HG03103 (cell line): Measurements from ENCODE around the gene SDHAF2.
"Not testable (repeated sequence)": the region's sequence is repeated elsewhere in the genome, so short reads cannot be mapped to it uniquely, and the experiment has no call there.

Source experiments
- ATAC-seq: cut with Tn5 transposase; IDR thresholded peaks from one replicate; pipeline ENCODE4 v1.9.1; 2021; ENCODE audit warnings: low read depth; ENCODE audit not compliant: unreplicated experiment

Gene SDHAF2

DNA sequence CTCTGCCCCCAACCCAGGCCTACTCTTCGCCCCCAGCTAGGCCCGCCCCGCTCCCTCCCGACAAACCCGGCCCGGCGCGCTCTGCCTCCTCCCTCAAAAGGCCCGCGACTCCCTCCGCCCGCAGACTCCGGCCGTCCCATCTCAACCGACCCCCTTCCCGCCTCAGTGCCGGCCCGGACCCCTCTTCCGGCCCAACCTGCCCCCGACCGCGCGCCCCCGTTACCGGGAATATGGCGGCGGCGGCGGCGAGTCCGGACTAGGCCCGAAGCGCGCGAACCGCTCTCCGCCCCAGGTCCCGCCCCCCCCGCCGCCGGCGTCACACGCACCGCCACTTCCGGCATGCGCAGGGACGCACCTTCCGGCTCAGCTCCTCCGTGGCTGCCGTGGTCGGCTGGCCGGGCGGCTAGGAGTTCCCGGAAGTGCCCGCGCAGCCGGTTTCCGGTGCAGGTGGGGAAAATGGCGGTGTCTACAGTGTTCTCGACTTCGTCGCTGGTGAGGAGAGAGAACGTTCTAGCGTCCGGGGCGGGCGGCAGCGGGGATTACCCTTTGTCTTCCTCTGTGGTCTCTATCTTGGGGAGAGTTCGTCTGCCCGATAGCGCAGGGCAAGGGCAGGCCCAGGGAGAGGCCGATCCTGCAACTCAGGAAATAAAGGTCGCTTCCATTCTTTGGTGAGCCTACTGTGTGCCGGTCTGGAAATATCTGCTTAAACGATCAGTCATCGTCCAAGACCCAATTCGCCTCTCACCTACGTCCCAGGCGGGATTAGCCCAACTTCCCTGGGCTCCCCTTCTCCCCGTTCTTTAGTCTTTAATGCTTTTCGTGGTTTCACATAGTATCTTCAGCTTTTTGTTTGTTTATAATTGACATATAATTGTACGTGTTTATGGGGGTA is at the start of gene SDHAF2, which contains the start of gene CPSF7:
Gene SDHAF2, plus strand, starts transcription at position 434 of the 892 bp plus-strand sequence. Its CDS starts 23 bp downstream, at position 457.
Gene CPSF7, minus strand, starts transcription at position 285 of the 892 bp plus-strand sequence. CDS start 740 bp downstream, outside the sequence.
- ATAC-seq = peak; percentile 88

DNA sequence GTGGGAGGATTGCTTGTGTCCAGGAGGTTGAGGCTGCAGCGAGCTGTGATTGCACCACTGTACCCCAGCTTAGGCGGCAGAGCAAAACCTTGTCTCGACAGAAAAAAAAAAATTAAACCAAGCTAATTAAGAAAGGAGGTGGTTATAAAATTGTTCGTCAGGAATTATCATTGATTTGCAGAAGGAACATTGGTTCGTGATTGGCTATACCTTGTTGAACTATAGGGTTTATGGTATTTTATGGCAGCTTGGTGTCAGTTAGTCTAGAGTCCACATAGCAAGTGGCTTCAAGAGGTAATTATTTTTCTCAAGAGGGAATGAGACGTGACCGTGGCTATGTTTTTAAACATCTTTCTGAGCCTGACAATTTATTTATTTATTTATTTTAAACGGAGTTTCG is 49.0 kb upstream of the SDHAF2 start:
- ATAC-seq = no peak

- not testable (repeated sequence) for ATAC-seq
Measured at GRCh38 chr11:61383859-61384258, 46.1 kb upstream of the SDHAF2 start.

- no peak for ATAC-seq
Measured at GRCh38 chr11:61384271-61385242, 45.4 kb upstream of the SDHAF2 start.

DNA sequence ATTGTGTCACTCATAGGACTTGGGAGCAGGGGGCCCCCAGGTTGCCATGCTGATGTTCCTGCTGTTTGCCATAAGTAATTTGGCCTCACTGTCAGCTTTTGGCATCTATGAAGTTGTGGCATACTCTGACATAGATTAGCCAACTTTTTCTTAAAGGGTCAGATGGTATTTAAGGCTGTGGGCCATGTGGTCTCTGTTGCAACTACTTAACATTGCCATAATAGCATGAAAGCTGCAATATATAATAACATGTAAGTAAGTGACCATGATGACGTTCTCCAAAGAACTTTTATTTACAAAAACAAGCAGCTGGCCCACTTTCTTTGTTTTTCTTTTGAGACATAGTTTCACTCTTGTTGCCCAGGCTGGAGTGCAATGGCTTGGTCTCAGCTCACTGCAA is 39.8 kb upstream of the SDHAF2 start:
- no peak for ATAC-seq

DNA sequence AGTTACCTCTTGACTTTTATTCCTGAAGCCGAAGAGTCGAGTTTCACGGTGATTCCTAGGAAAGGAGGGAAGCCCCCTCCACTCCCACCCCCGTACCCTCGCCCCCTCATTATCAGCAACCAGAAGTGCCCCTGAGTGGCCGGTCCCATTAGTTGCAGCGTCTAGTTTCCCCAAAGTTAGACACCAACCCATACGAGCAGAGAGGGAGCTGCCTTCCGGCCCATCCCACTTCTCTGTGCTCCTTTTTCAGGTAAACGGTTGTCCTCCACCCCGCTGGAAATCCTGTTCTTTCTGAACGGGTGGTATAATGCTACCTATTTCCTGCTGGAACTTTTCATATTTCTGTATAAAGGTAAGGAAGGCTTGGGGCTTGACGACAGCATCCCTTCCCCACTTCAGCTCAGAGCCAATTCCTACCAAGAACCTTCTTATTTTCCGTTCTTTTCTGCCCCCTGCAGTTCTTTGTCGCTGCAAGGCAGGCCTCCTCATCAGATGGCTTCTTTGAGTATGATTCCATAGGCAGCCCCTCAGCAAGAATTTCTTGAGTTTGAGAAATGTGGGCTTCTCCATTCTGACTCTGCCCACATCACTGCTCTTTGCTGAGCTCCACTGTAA is 36.8 kb upstream of the SDHAF2 start:
- ATAC-seq = no peak

- no peak for ATAC-seq
Measured at GRCh38 chr11:61401173-61401572, 28.8 kb upstream of the SDHAF2 start.

GRCh38 chr11:61401573-61401972 is 28.4 kb upstream of the SDHAF2 start:
- no peak for ATAC-seq

DNA sequence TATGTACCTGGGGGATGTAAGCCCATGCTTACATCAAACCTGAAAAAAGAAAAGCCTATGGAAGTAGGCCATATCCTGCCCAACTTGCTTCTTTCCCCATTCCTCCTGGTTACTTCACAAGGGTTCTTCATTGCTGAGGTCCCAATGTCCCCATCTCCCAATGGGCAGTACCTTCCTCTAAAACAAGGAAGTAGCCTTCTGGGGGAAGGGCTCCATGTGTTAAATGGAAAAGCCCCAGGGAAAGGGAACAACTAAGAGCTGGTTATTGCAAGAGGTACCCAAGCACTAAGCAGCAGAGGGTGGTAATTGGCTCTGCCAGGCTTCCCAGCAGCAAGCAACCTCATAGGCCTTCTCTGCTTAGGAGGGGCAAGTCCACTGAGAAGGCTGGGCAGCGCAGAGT is 26.3 kb upstream of the SDHAF2 start:
- no peak for ATAC-seq

DNA sequence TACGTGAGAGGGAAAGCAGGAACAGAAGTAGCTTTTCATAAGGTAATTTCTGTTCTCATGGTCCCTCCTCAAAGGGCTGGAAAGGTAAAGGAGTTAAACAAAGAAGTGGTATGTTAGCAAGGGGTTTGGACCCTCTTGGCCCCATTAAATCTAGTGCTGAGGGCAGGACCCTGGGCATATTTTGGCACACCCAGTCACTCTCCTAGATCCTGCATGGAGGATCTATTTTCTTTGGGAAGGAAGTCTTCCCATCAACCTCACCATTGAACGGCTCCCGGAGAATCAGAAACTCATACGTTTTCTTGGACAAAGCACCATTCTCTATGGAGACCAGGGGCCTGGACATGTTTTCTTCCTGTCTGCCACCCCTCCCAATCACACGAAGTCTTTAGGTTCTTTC is 25.8 kb upstream of the SDHAF2 start:
- no peak for ATAC-seq

GRCh38 chr11:61404641-61405040 is 25.3 kb upstream of the SDHAF2 start:
- no peak for ATAC-seq

- ATAC-seq = no peak
Measured at GRCh38 chr11:61406067-61406466, 23.9 kb upstream of the SDHAF2 start.

DNA sequence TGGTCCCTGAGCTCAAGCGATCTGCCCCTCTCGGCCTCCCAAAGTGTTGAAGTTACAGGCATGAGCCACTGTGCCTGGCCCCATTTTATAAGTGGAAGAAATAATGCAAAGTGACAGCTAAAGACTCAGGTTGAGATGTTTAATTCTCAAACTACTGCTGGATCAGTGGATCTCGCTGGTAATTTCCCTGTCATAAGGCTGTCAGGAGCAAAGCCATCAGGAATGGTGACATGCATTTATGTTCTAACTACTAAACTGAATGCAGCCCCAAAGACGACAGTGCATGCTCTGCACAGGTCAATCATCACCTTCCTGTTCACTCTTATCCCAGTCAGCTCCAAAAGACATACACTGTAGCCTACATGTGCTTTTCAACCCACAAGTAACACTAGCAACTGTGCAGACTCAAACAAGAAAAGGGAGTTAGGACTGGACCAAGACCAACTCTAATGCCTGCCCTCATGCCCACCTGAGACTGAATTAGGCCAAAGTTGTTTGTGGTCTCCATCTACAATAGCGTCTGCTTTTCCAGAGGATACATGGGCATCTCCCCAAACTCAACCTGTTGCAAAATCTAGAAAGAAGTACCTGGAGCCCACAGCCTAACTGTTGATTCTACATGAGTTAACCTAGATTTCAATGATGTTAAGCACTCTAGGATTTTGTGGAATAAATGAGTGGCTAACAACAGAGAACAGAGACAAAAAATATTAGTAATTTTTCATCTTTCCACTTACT is 22.8 kb upstream of the SDHAF2 start:
- no peak for ATAC-seq

DNA sequence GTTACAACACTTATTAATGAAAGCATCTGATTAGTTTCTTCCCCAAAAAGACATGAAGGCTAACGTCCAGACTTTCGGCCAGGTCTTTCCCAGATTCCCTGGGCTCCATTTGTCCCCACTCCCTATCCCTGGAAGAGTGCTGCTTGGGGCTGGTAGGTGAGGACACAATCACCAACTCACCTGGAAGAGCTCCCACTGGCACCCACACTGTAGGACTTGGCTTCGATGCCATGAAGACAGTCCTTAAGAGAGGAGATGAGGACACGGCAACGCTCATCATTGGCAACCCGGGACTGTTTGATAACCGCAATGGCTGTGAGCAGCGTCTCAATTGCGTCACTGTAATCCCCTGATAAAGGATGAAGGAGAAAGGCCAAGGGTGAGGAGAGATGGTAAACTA is 18.3 kb upstream of the SDHAF2 start:
- no peak for ATAC-seq

- no peak for ATAC-seq
Measured at GRCh38 chr11:61413496-61413895, 16.4 kb upstream of the SDHAF2 start.

- no peak for ATAC-seq
Measured at GRCh38 chr11:61414547-61414946, 15.4 kb upstream of the SDHAF2 start.

DNA sequence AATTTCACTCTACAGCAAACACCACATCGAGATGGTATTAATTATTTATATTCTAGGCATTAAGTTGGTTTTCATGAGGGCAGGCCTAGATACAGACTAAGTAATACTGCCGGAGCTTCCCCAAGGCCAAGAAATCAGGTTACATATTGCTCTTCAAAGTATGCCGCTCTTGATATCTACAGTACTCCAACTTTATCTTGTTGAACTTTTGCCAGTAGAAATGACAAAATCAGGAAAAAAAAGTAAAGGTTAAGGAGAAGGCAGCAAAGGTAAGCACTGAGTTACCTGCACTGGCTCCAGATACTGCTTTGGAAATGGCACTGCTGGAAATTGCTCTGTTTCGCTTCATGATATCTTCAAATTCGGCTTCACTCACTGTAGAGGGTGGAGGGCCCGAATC is 14.5 kb upstream of the SDHAF2 start:
- no peak for ATAC-seq

GRCh38 chr11:61416941-61417340 is 13.0 kb upstream of the SDHAF2 start:
- ATAC-seq = no peak

GRCh38 chr11:61417670-61418069 is 12.3 kb upstream of the SDHAF2 start:
- ATAC-seq = no peak

GRCh38 chr11:61418136-61418535 is 11.8 kb upstream of the SDHAF2 start:
- no peak for ATAC-seq
